DOHH2 (cell line): ENCODE measurements around the gene ASXL1.

Experiments
- H3F3A ChIP-seq: fragments of 200-600 bp; sonication (generic), shearing (Covaris generic); 2 replicates; pipeline ENCODE4 v1.6.0; 2016; ENCODE audit warnings: antibody characterized with exemption, mild to moderate bottlenecking; ENCODE audit not compliant: control insufficient read depth, insufficient read depth
- H3K27ac ChIP-seq: fragments of 200-600 bp; sonication (generic); 2 replicates; pipeline ENCODE4 v1.5.1; 2014; ENCODE audit warnings: low read depth, mild to moderate bottlenecking, low read length, moderate library complexity
- H3K27me3 ChIP-seq: fragments of 200-600 bp; sonication (generic); 2 replicates; pipeline ENCODE4 v1.6.1; 2014; ENCODE audit warnings: mild to moderate bottlenecking, low read length, mixed read lengths; ENCODE audit not compliant: control insufficient read depth
- H3K36me3 ChIP-seq: fragments of 200-600 bp; sonication (generic); 2 replicates; pipeline ENCODE4 v1.6.1; 2014; ENCODE audit warnings: mild to moderate bottlenecking, low read length, moderate library complexity, mixed read lengths; ENCODE audit not compliant: control insufficient read depth
- H3K4me1 ChIP-seq: fragments of 200-600 bp; sonication (generic); 2 replicates; pipeline ENCODE4 v1.6.1; 2014; ENCODE audit warnings: mild to moderate bottlenecking, low read length, mixed read lengths; ENCODE audit not compliant: control insufficient read depth
- H3K4me2 ChIP-seq: fragments of 200-600 bp; sonication (generic); 2 replicates; pipeline ENCODE4 v1.6.0; 2014; ENCODE audit warnings: mild to moderate bottlenecking, low read length, moderate library complexity
- H3K4me3 ChIP-seq: fragments of 200-600 bp; sonication (generic); 2 replicates; pipeline ENCODE4 v1.5.1; 2014; ENCODE audit warnings: mild to moderate bottlenecking, low read length, mixed read lengths
- H3K79me2 ChIP-seq: fragments of 200-600 bp; sonication (generic); 2 replicates; pipeline ENCODE4 v1.6.1; 2014; ENCODE audit warnings: mild to moderate bottlenecking, low read length, mixed read lengths; ENCODE audit not compliant: control insufficient read depth
- H3K9me2 ChIP-seq: fragments of 200-600 bp; sonication (generic); replicated peaks from 2 replicates; pipeline ENCODE4 v1.6.1; 2014; ENCODE audit warnings: mild to moderate bottlenecking, low read length, mixed read lengths; ENCODE audit not compliant: control insufficient read depth
- H3K9me3 ChIP-seq: fragments of 200-600 bp; sonication (generic); 2 replicates; pipeline ENCODE4 v1.6.1; 2014; ENCODE audit warnings: antibody characterized with exemption, low read length, mixed read lengths; ENCODE audit not compliant: control insufficient read depth, insufficient read depth
- H4K20me1 ChIP-seq: fragments of 200-600 bp; sonication (generic); 2 replicates; pipeline ENCODE4 v1.6.0; 2014; ENCODE audit warnings: low read depth, mild to moderate bottlenecking, antibody characterized with exemption, low read length, moderate library complexity; ENCODE audit not compliant: control insufficient read depth, insufficient read depth
- EZH2phosphoT487 ChIP-seq: fragments of 200-600 bp; sonication (generic); IDR thresholded peaks from 2 replicates; pipeline ENCODE4 v1.6.1; 2017; ENCODE audit warnings: borderline replicate concordance, mild to moderate bottlenecking, antibody characterized with exemption, low read length, moderate library complexity, mixed read lengths
- TF ChIP-seq, protein P1 (sequence below): fragments of 200-600 bp; sonication (generic); IDR thresholded peaks from one replicate; pipeline ENCODE4 v1.5.1; 2014; ENCODE audit warnings: antibody characterized with exemption, mild to moderate bottlenecking, low read depth, low read length; ENCODE audit not compliant: poor library complexity, severe bottlenecking

The ASXL1 gene

GRCh38 chr20:32458061-32458836 is 100.1 kb downstream of the ASXL1 start:
- no peaks in the 10 kb centered on the region for H3F3A ChIP-seq
- H3K4me3 ChIP-seq: no peak overlapping the region
- no peak for TF ChIP-seq EZH2phosphoT487
- TF ChIP-seq, protein P1, sequence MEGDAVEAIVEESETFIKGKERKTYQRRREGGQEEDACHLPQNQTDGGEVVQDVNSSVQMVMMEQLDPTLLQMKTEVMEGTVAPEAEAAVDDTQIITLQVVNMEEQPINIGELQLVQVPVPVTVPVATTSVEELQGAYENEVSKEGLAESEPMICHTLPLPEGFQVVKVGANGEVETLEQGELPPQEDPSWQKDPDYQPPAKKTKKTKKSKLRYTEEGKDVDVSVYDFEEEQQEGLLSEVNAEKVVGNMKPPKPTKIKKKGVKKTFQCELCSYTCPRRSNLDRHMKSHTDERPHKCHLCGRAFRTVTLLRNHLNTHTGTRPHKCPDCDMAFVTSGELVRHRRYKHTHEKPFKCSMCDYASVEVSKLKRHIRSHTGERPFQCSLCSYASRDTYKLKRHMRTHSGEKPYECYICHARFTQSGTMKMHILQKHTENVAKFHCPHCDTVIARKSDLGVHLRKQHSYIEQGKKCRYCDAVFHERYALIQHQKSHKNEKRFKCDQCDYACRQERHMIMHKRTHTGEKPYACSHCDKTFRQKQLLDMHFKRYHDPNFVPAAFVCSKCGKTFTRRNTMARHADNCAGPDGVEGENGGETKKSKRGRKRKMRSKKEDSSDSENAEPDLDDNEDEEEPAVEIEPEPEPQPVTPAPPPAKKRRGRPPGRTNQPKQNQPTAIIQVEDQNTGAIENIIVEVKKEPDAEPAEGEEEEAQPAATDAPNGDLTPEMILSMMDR: no peak
- H3K4me1 ChIP-seq: peaks cover 12% of the 10 kb centered on the region
- H3K9me3 ChIP-seq: no peaks in the 10 kb centered on the region
- no peaks in the 10 kb centered on the region for H4K20me1 ChIP-seq
- no peaks in the 10 kb centered on the region for H3K9me2 ChIP-seq
- no peaks in the 10 kb centered on the region for H3K79me2 ChIP-seq
- H3K27me3 ChIP-seq: no peaks in the 10 kb centered on the region
- no peak overlapping the region for H3K4me2 ChIP-seq
- H3K36me3 ChIP-seq: no peaks in the 10 kb centered on the region
- no peak overlapping the region for H3K27ac ChIP-seq

DNA sequence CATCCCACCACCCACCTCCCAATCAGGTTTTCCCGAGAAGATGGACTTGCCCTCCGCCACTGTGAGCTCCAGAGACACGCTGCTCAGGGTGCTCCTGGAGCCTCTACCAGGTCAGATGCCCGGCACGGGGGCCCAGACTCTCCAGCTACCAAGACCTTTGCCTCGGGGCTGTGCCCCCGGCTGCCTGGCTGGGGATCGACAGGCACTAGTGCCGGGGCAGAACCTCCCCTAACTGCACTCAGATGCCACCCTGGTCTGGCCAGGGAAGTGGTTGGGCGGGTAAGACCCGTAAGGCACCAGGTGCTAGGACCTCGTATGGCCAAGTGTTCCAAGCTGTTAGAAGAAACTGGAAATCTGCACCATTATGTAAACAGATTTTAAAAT is 100.7 kb downstream of the ASXL1 start:
- Histone ChIP-seq H3K4me1 (peaks cover 12% of the 10 kb centered on the region), H3K79me2 (no peaks in the 10 kb centered on the region), H3K36me3 (no peaks in the 10 kb centered on the region), H3K4me3 (no peak overlapping the region), H3K9me2 (no peaks in the 10 kb centered on the region), H3K27ac (no peak overlapping the region), H3F3A (no peaks in the 10 kb centered on the region), H4K20me1 (no peaks in the 10 kb centered on the region), H3K27me3 (no peaks in the 10 kb centered on the region), H3K9me3 (no peaks in the 10 kb centered on the region), H3K4me2 (no peak overlapping the region)
- TF ChIP-seq EZH2phosphoT487: no peak
- TF ChIP-seq, protein P1: no peak

- Histone ChIP-seq H3K4me3 (no peak overlapping the region), H4K20me1 (no peaks in the 10 kb centered on the region), H3K9me3 (no peaks in the 10 kb centered on the region), H3K79me2 (no peaks in the 10 kb centered on the region), H3K27ac (no peak overlapping the region), H3K36me3 (no peaks in the 10 kb centered on the region), H3K4me2 (no peak overlapping the region), H3K27me3 (no peaks in the 10 kb centered on the region), H3K4me1 (peaks cover 12% of the 10 kb centered on the region), H3F3A (no peaks in the 10 kb centered on the region), H3K9me2 (no peaks in the 10 kb centered on the region)
- no peak for TF ChIP-seq EZH2phosphoT487
- TF ChIP-seq, protein P1: no peak
Observed at GRCh38 chr20:32460231-32460630, 102.1 kb downstream of the ASXL1 start.
